Measurements from ENCODE around the gene LTB4R2. TPM values are rescaled to one million over a fixed set of nuclear protein-coding genes. Genes with fewer than 3 reads are reported as not detected.

LTB4R2 gene
- 3.4 TPM for polyA plus RNA-seq (2013, experiment 1 of 2)
- polyA plus RNA-seq (2013, experiment 2 of 2) = 3.2 TPM

GRCh38 chr14:24309538-24310264 lies at the start of gene LTB4R2:
Gene LTB4R2 (plus strand): TSS chr14:24310140. CDS start chr14:24310665, 525 bp downstream.
- Histone ChIP-seq H2BK120ac (ENCODE audit: low read depth, low read length) (no peak within 1 kb of the TSS), H3K23ac (ENCODE audit: low read length) (no peak within 1 kb of the TSS), H3K27ac (ENCODE audit: low read depth, low read length) (no peak within 1 kb of the TSS), H2BK15ac (replicated peaks; ENCODE audit: low read depth) (no peak within 1 kb of the TSS), H3K18ac (ENCODE audit: low read length) (no peak within 1 kb of the TSS), H3K9ac (ENCODE audit: low read length) (no peak within 1 kb of the TSS), H3K79me1 (ENCODE audit: low read length) (peaks cover 2% of the 10 kb centered on the region), H3K4me1 (ENCODE audit: control insufficient read depth, low read depth, low read length) (no peaks in the 10 kb centered on the region), H2AK5ac (ENCODE audit: low read length) (no peak within 1 kb of the TSS), H4K8ac (ENCODE audit: low read depth, low read length) (no peak within 1 kb of the TSS), H3K36me3 (ENCODE audit: control insufficient read depth, insufficient read depth, low read length) (peaks cover 3% of the 10 kb centered on the region), H3K4ac (ENCODE audit: low read depth, low read length) (no peak within 1 kb of the TSS), H3K4me3 (ENCODE audit: low read length) (no peak within 1 kb of the TSS), H3K56ac (ENCODE audit: low read length) (no peak within 1 kb of the TSS), H3K4me2 (ENCODE audit: low read length) (no peak within 1 kb of the TSS), H2BK5ac (ENCODE audit: low read length) (no peak within 1 kb of the TSS), H3K79me2 (ENCODE audit: control insufficient read depth, insufficient read depth, low read length) (no peaks in the 10 kb centered on the region), H3K27me3 (ENCODE audit: insufficient read depth, low read length, poor library complexity) (no peaks in the 10 kb centered on the region), H4K5ac (ENCODE audit: low read length) (no peak within 1 kb of the TSS)
- WGBS (ENCODE audit: extremely low coverage, insufficient coverage, low lambda C conversion rate) = no CpG with 5 or more reads among the region's 5 CpGs
- DNase-seq = no peak

- no peaks in the 10 kb centered on the region for H3K4me1 ChIP-seq (ENCODE audit: control insufficient read depth, low read depth, low read length)
- no peak overlapping the region for H4K5ac ChIP-seq (ENCODE audit: low read length)
- H3K4me3 ChIP-seq (ENCODE audit: low read length) = no peak overlapping the region
Observed at GRCh38 chr14:24260780-24261157, 49.2 kb upstream of the LTB4R2 start.

GRCh38 chr14:24261256-24261968 lies 48.5 kb upstream of the LTB4R2 start:
- Histone ChIP-seq H2BK15ac (replicated peaks; ENCODE audit: low read depth) (no peak overlapping the region), H3K79me1 (ENCODE audit: low read length) (no peaks in the 10 kb centered on the region), H3K18ac (ENCODE audit: low read length) (no peak overlapping the region), H3K36me3 (ENCODE audit: control insufficient read depth, insufficient read depth, low read length) (no peaks in the 10 kb centered on the region), H3K4me3 (ENCODE audit: low read length) (no peak overlapping the region), H3K23ac (ENCODE audit: low read length) (no peak overlapping the region), H3K79me2 (ENCODE audit: control insufficient read depth, insufficient read depth, low read length) (no peaks in the 10 kb centered on the region), H3K27me3 (ENCODE audit: insufficient read depth, low read length, poor library complexity) (no peaks in the 10 kb centered on the region), H3K56ac (ENCODE audit: low read length) (no peak overlapping the region), H2BK5ac (ENCODE audit: low read length) (no peak overlapping the region), H2AK5ac (ENCODE audit: low read length) (no peak overlapping the region), H2BK120ac (ENCODE audit: low read depth, low read length) (no peak overlapping the region), H3K9ac (ENCODE audit: low read length) (no peak overlapping the region), H3K27ac (ENCODE audit: low read depth, low read length) (no peak overlapping the region), H3K4me1 (ENCODE audit: control insufficient read depth, low read depth, low read length) (no peaks in the 10 kb centered on the region), H3K4me2 (ENCODE audit: low read length) (no peak overlapping the region), H4K5ac (ENCODE audit: low read length) (no peak overlapping the region), H4K8ac (ENCODE audit: low read depth, low read length) (no peak overlapping the region), H3K4ac (ENCODE audit: low read depth, low read length) (no peak overlapping the region)
- no peak for DNase-seq
- WGBS (ENCODE audit: extremely low coverage, insufficient coverage, low lambda C conversion rate) = no CpG with 5 or more reads among the region's 20 CpGs

More at GRCh38 chr14:24260780-24261157, 49.2 kb upstream of the LTB4R2 start:
- no CpG with 5 or more reads among the region's 4 CpGs for WGBS (ENCODE audit: extremely low coverage, insufficient coverage, low lambda C conversion rate)
- Histone ChIP-seq H4K8ac (ENCODE audit: low read depth, low read length) (no peak overlapping the region), H3K4me2 (ENCODE audit: low read length) (no peak overlapping the region), H3K56ac (ENCODE audit: low read length) (no peak overlapping the region), H2BK120ac (ENCODE audit: low read depth, low read length) (no peak overlapping the region), H3K79me1 (ENCODE audit: low read length) (no peaks in the 10 kb centered on the region), H3K4ac (ENCODE audit: low read depth, low read length) (no peak overlapping the region), H3K36me3 (ENCODE audit: control insufficient read depth, insufficient read depth, low read length) (no peaks in the 10 kb centered on the region), H3K79me2 (ENCODE audit: control insufficient read depth, insufficient read depth, low read length) (no peaks in the 10 kb centered on the region), H3K23ac (ENCODE audit: low read length) (no peak overlapping the region), H3K27me3 (ENCODE audit: insufficient read depth, low read length, poor library complexity) (no peaks in the 10 kb centered on the region), H3K27ac (ENCODE audit: low read depth, low read length) (no peak overlapping the region), H2BK15ac (replicated peaks; ENCODE audit: low read depth) (no peak overlapping the region), H3K18ac (ENCODE audit: low read length) (no peak overlapping the region), H3K9ac (ENCODE audit: low read length) (no peak overlapping the region), H2BK5ac (ENCODE audit: low read length) (no peak overlapping the region), H2AK5ac (ENCODE audit: low read length) (no peak overlapping the region)
- DNase-seq = no peak

GRCh38 chr14:24261969-24262327 lies 48.0 kb upstream of the LTB4R2 start:
- no peak for DNase-seq
- Histone ChIP-seq H3K18ac (ENCODE audit: low read length) (no peak overlapping the region), H4K8ac (ENCODE audit: low read depth, low read length) (no peak overlapping the region), H3K36me3 (ENCODE audit: control insufficient read depth, insufficient read depth, low read length) (no peaks in the 10 kb centered on the region), H3K4me2 (ENCODE audit: low read length) (no peak overlapping the region), H2BK120ac (ENCODE audit: low read depth, low read length) (no peak overlapping the region), H3K79me1 (ENCODE audit: low read length) (no peaks in the 10 kb centered on the region), H3K4me3 (ENCODE audit: low read length) (no peak overlapping the region), H3K79me2 (ENCODE audit: control insufficient read depth, insufficient read depth, low read length) (no peaks in the 10 kb centered on the region), H3K27ac (ENCODE audit: low read depth, low read length) (no peak overlapping the region), H3K4me1 (ENCODE audit: control insufficient read depth, low read depth, low read length) (no peaks in the 10 kb centered on the region), H3K23ac (ENCODE audit: low read length) (no peak overlapping the region), H3K27me3 (ENCODE audit: insufficient read depth, low read length, poor library complexity) (no peaks in the 10 kb centered on the region), H2BK5ac (ENCODE audit: low read length) (no peak overlapping the region), H3K4ac (ENCODE audit: low read depth, low read length) (no peak overlapping the region), H3K9ac (ENCODE audit: low read length) (no peak overlapping the region), H3K56ac (ENCODE audit: low read length) (no peak overlapping the region), H2BK15ac (replicated peaks; ENCODE audit: low read depth) (no peak overlapping the region), H4K5ac (ENCODE audit: low read length) (no peak overlapping the region), H2AK5ac (ENCODE audit: low read length) (no peak overlapping the region)
- no CpG with 5 or more reads among the region's 19 CpGs for WGBS (ENCODE audit: extremely low coverage, insufficient coverage, low lambda C conversion rate)

- Histone ChIP-seq H3K27me3 (ENCODE audit: insufficient read depth, low read length, poor library complexity) (no peaks in the 10 kb centered on the region), H3K18ac (ENCODE audit: low read length) (no peak within 1 kb of the TSS), H2BK5ac (ENCODE audit: low read length) (no peak within 1 kb of the TSS), H3K27ac (ENCODE audit: low read depth, low read length) (no peak within 1 kb of the TSS), H3K4me2 (ENCODE audit: low read length) (no peak within 1 kb of the TSS), H3K4me1 (ENCODE audit: control insufficient read depth, low read depth, low read length) (no peaks in the 10 kb centered on the region), H2AK5ac (ENCODE audit: low read length) (no peak within 1 kb of the TSS), H3K23ac (ENCODE audit: low read length) (no peak within 1 kb of the TSS), H4K5ac (ENCODE audit: low read length) (no peak within 1 kb of the TSS), H3K56ac (ENCODE audit: low read length) (peak within 1 kb of the TSS; percentile 10), H4K8ac (ENCODE audit: low read depth, low read length) (no peak within 1 kb of the TSS), H3K4me3 (ENCODE audit: low read length) (no peak within 1 kb of the TSS), H3K36me3 (ENCODE audit: control insufficient read depth, insufficient read depth, low read length) (no peaks in the 10 kb centered on the region), H3K79me2 (ENCODE audit: control insufficient read depth, insufficient read depth, low read length) (no peaks in the 10 kb centered on the region), H2BK15ac (replicated peaks; ENCODE audit: low read depth) (no peak within 1 kb of the TSS), H3K79me1 (ENCODE audit: low read length) (no peaks in the 10 kb centered on the region), H3K4ac (ENCODE audit: low read depth, low read length) (no peak within 1 kb of the TSS), H3K9ac (ENCODE audit: low read length) (no peak within 1 kb of the TSS), H2BK120ac (ENCODE audit: low read depth, low read length) (no peak within 1 kb of the TSS)
- WGBS (ENCODE audit: extremely low coverage, insufficient coverage, low lambda C conversion rate) = no CpG with 5 or more reads among the region's 14 CpGs
- DNase-seq = peak; percentile 67
Observed at GRCh38 chr14:24262821-24263733, 46.9 kb upstream of the LTB4R2 start, which contains the start of gene TGM1. Gene TGM1 (minus strand): TSS chr14:24263177. CDS start chr14:24262352, 825 bp downstream.

Measured in mesendoderm (in vitro differentiated cells).